DND-41 (cell line): ENCODE data around the gene MCCC1.

ENCODE experiments used
- CTCF ChIP-seq: IDR thresholded peaks from 2 replicates; pipeline ENCODE4 v1.5.1; 2012; ENCODE audit warnings: borderline replicate concordance, low read length, moderate library complexity, mild to moderate bottlenecking; ENCODE audit not compliant: poor library complexity, severe bottlenecking; ENCODE audit errors: extremely low read depth
- EZH2 ChIP-seq: IDR thresholded peaks from 3 replicates; pipeline ENCODE4 v1.6.1; 2012; ENCODE audit warnings: borderline replicate concordance, low read depth, mild to moderate bottlenecking, moderate library complexity, low read length, inconsistent platforms; ENCODE audit not compliant: severe bottlenecking

DNA sequence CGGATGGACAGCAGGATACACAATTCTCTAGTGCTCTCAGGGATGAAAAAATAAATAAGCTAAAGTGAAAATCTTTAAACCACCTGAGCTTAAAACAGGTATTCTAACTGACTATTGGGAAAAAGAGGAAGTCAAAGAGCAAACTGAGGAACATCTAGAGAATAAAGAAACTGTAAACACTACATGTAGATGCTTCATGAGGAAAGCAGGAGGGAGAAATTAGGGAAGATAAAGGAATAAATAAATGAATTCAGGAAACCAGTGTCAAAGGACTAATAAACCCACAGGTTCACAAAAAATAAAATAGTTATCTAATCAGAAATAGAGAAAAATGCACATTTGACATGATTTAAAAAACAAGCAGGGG lies 525 bp upstream of the MCCC1 start:
- TF ChIP-seq CTCF (no peak), EZH2 (no peak)
